Measurements from ENCODE around the gene MAS1L. TPM values are rescaled to one million over a fixed set of nuclear protein-coding genes. Genes with fewer than 3 reads are reported as not detected.

MAS1L gene
- total RNA-seq, 1 experiment from 2014 or later: not detected

DNA sequence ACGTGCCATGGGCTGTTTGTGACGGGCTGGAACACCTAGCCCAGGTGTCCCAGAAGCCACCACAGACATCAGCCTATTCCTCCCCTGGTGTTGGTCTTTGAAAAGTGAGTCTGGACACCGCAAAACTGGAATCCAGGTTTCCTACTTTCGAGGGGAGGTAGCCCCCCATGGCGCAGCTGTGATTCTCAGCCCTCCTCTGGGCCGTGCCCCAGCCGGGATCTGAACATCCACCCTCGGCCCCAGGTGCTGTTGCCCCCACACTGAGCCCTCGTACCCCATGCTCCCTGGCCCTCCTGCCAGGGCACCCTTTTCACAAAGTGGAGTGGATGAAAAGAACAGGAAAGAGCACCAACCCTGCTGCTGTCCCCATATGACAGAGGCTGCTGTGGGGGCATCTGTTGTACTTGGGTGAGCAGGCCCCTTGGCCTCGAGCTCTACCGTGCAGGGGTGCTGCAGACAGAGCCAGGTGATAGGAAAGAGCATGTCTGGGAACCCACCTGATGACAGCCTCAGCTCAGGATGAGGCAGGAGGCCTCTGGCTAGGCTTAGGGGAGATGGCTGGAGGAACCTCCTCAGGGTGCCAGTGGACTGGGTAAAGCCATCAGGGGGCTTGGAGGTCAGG lies 18.8 kb upstream of the MAS1L start:
- CTCF ChIA-PET: no interaction called here
- POLR2A ChIA-PET: no interaction called here
- H3K4me2 ChIP-seq (ENCODE audit: low read length): no peak overlapping the region
- no peaks in the 10 kb centered on the region for H3K9me2 ChIP-seq (ENCODE audit: insufficient read depth)
- no peaks in the 10 kb centered on the region for H3K79me2 ChIP-seq (ENCODE audit: insufficient read depth, low read length)
- RAD21 ChIA-PET (ENCODE audit: low non-redundant PET in 1 of 2, low total read pairs in 2 of 2, uncharacterized antibody in 2 of 2, unreplicated experiment in 2 of 2): no interaction called here
- intact Hi-C loops (cut with micrococcal nuclease): no loop called here
- H3K9ac ChIP-seq (ENCODE audit: low read length): no peak overlapping the region
- H3K9me3 ChIP-seq (ENCODE audit: control insufficient read depth in 1 of 2, insufficient read depth in 1 of 2, low read depth in 1 of 2, low read length in 2 of 2): no peaks in the 10 kb centered on the region
- H3K4me3 ChIP-seq (replicated peaks in 1 of 2; ENCODE audit: low read depth in 1 of 2, low read length in 2 of 2): no peak overlapping the region
- H3K36me3 ChIP-seq (ENCODE audit: control insufficient read depth in 1 of 2, insufficient read depth in 2 of 2, low read length in 2 of 2): no peaks in the 10 kb centered on the region
- H3K27me3 ChIP-seq (ENCODE audit: insufficient read depth, low read length): no peaks in the 10 kb centered on the region
- TF ChIP-seq EGR1 (IDR thresholded peaks at IDR 0.05; ENCODE audit: low read depth) (no peak), JUND (IDR thresholded peaks at IDR 0.05) (no peak), RAD21 (IDR thresholded peaks at IDR 0.05; ENCODE audit: low read depth) (no peak), ZNF274 (IDR thresholded peaks at IDR 0.05; ENCODE audit: low read depth, low read length) (no peak), YY1 (IDR thresholded peaks at IDR 0.05; ENCODE audit: extremely low read depth, insufficient replicate concordance, low read depth, low read length) (no peak)
- TF ChIP-seq, protein P1, sequence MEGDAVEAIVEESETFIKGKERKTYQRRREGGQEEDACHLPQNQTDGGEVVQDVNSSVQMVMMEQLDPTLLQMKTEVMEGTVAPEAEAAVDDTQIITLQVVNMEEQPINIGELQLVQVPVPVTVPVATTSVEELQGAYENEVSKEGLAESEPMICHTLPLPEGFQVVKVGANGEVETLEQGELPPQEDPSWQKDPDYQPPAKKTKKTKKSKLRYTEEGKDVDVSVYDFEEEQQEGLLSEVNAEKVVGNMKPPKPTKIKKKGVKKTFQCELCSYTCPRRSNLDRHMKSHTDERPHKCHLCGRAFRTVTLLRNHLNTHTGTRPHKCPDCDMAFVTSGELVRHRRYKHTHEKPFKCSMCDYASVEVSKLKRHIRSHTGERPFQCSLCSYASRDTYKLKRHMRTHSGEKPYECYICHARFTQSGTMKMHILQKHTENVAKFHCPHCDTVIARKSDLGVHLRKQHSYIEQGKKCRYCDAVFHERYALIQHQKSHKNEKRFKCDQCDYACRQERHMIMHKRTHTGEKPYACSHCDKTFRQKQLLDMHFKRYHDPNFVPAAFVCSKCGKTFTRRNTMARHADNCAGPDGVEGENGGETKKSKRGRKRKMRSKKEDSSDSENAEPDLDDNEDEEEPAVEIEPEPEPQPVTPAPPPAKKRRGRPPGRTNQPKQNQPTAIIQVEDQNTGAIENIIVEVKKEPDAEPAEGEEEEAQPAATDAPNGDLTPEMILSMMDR (IDR thresholded peaks at IDR 0.05 in 2 of 3, conservative IDR thresholded peaks at IDR 0.05 in 1 of 3; ENCODE audit: borderline replicate concordance in 1 of 3, insufficient read depth in 1 of 3, low read depth in 2 of 3, low read length in 2 of 3): no peak
- TF ChIP-seq, protein P2, sequence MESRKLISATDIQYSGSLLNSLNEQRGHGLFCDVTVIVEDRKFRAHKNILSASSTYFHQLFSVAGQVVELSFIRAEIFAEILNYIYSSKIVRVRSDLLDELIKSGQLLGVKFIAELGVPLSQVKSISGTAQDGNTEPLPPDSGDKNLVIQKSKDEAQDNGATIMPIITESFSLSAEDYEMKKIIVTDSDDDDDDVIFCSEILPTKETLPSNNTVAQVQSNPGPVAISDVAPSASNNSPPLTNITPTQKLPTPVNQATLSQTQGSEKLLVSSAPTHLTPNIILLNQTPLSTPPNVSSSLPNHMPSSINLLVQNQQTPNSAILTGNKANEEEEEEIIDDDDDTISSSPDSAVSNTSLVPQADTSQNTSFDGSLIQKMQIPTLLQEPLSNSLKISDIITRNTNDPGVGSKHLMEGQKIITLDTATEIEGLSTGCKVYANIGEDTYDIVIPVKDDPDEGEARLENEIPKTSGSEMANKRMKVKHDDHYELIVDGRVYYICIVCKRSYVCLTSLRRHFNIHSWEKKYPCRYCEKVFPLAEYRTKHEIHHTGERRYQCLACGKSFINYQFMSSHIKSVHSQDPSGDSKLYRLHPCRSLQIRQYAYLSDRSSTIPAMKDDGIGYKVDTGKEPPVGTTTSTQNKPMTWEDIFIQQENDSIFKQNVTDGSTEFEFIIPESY (IDR thresholded peaks at IDR 0.05; ENCODE audit: extremely low read depth, insufficient replicate concordance, low read length): no peak
- H3K4me1 ChIP-seq (ENCODE audit: control insufficient read depth in 1 of 2, insufficient read depth in 2 of 2, low read length in 2 of 2): no peaks in the 10 kb centered on the region; a peak in 1 of 4 replicates
- H4K20me1 ChIP-seq (ENCODE audit: insufficient read depth): no peaks in the 10 kb centered on the region
- no TSS peak for BruUV-seq (replicated peaks)
- no peak for ATAC-seq
- H3K27ac ChIP-seq (ENCODE audit: low read depth, low read length): no peak overlapping the region
- no peak overlapping the region for H2AFZ ChIP-seq (ENCODE audit: low read depth, low read length, poor library complexity, severe bottlenecking)
- DNase-seq (ENCODE audit: low read depth, low spot score): no peak

Data from HCT116 (cell line).